ENCODE data around the gene S1PR3.

DNA sequence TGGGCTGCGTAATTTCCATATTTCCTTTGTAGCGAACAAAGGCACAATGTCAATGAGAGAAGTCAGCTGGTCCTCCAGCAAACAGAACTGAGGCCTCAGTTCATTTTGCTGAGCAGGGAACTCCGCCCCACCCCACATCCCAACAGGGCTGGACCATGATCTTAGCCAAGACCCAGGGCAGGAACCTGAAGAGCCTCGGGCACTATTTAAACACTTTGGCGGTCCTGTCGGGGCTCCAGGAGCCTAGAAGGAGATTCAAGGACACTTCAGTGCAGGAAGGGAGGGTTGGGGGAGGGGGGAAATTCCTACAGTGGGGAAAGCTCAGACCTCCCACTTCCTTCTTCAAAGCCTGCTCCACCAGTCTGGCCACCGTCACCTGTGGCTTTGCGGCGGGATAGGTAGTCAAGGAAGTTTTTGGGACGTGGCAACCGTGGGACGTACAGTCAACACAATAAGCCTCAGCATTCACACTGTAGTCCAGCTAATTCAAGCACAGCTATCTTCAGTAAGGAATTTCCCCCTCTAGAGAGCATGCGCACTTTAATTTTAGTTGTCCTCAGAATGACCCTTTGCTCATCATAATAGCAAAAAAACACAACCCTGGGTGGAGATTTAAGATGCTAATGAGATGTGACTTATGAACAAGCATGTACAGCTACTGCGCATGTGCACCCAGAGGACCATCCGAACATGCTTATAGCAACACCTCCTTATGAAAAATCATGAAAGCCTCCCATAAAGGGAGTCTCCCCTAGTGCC lies 30.9 kb downstream of the S1PR3 start:
- TF ChIP-seq, protein P1, sequence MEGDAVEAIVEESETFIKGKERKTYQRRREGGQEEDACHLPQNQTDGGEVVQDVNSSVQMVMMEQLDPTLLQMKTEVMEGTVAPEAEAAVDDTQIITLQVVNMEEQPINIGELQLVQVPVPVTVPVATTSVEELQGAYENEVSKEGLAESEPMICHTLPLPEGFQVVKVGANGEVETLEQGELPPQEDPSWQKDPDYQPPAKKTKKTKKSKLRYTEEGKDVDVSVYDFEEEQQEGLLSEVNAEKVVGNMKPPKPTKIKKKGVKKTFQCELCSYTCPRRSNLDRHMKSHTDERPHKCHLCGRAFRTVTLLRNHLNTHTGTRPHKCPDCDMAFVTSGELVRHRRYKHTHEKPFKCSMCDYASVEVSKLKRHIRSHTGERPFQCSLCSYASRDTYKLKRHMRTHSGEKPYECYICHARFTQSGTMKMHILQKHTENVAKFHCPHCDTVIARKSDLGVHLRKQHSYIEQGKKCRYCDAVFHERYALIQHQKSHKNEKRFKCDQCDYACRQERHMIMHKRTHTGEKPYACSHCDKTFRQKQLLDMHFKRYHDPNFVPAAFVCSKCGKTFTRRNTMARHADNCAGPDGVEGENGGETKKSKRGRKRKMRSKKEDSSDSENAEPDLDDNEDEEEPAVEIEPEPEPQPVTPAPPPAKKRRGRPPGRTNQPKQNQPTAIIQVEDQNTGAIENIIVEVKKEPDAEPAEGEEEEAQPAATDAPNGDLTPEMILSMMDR (IDR thresholded peaks at IDR 0.05; ENCODE audit: low read length), result no peak
- TF ChIP-seq EZH2 (IDR thresholded peaks at IDR 0.05; ENCODE audit: borderline replicate concordance, low read length), result no peak

Data from OCI-LY1 (cell line).